A204.1 (cell line): Measurements from ENCODE around the gene PDAP1.
"Not testable (repeated sequence)": the region's sequence is repeated elsewhere in the genome, so short reads cannot be mapped to it uniquely, and the experiment has no call there.

Source experiments
- FAIRE-seq: peaks from 2 replicates; lab custom pipeline; 2012; peaks lifted over from hg19 to GRCh38; lab: Jason Lieb, UNC

Gene PDAP1

GRCh38 chr7:99408379-99409191 is at the start of gene PDAP1, which contains the start of gene BUD31:
TSS of gene PDAP1 (minus strand) at chr7:99408597. CDS start at chr7:99408548, 49 bp downstream.
TSS of gene BUD31 (plus strand) at chr7:99408969. CDS start at chr7:99411093, 2,124 bp downstream.
- peak; percentile 71 for FAIRE-seq

GRCh38 chr7:99457650-99458493 is 49.5 kb upstream of the PDAP1 start:
- FAIRE-seq: no peak

- FAIRE-seq: no peak
These were observed 48.8 kb upstream of the PDAP1 start for GRCh38 chr7:99457050-99457649.

GRCh38 chr7:99456288-99456687 is 47.9 kb upstream of the PDAP1 start:
- FAIRE-seq: no peak

GRCh38 chr7:99455874-99456273 is 47.5 kb upstream of the PDAP1 start:
- FAIRE-seq: no peak

- FAIRE-seq: no peak
These were observed 44.7 kb upstream of the PDAP1 start for GRCh38 chr7:99453105-99453504.

GRCh38 chr7:99452541-99452940 is 44.1 kb upstream of the PDAP1 start:
- no peak for FAIRE-seq

GRCh38 chr7:99451936-99452335 is 43.5 kb upstream of the PDAP1 start:
- no peak for FAIRE-seq

GRCh38 chr7:99449326-99449725 is 40.9 kb upstream of the PDAP1 start:
- FAIRE-seq: no peak

- FAIRE-seq: no peak
These were observed 40.5 kb upstream of the PDAP1 start for GRCh38 chr7:99448855-99449254.

GRCh38 chr7:99447943-99448342 is 39.5 kb upstream of the PDAP1 start:
- no peak for FAIRE-seq

GRCh38 chr7:99446096-99446495 is 37.7 kb upstream of the PDAP1 start:
- FAIRE-seq: no peak

GRCh38 chr7:99440195-99440594 is 31.8 kb upstream of the PDAP1 start:
- FAIRE-seq: no peak

GRCh38 chr7:99438573-99439480 is 30.4 kb upstream of the PDAP1 start, which contains the start of the genes CPSF4 and PTCD1:
TSS of gene CPSF4 (plus strand) at chr7:99438943. CDS start at chr7:99439083, 140 bp downstream.
TSS of gene PTCD1 (minus strand) at chr7:99438798. CDS start at chr7:99435242, 3,556 bp downstream.
- FAIRE-seq: peak; percentile 70

- FAIRE-seq: no peak
These were observed 29.7 kb upstream of the PDAP1 start for GRCh38 chr7:99437946-99438572.

GRCh38 chr7:99433158-99433557 is 24.8 kb upstream of the PDAP1 start:
- no peak for FAIRE-seq

GRCh38 chr7:99431756-99432540 is 23.6 kb upstream of the PDAP1 start:
- FAIRE-seq: not testable (repeated sequence)

- FAIRE-seq: no peak
These were observed 21.4 kb upstream of the PDAP1 start for GRCh38 chr7:99429756-99430155.

- no peak for FAIRE-seq
These were observed 20.7 kb upstream of the PDAP1 start for GRCh38 chr7:99428972-99429566.
